A549 (cell line): ENCODE data around the gene LGR6.

Experiments
- CTCF ChIP-seq: fragments of >200 bp; sonication (Bioruptor Twin); formaldehyde crosslinking; IDR thresholded peaks from 3 replicates; pipeline ENCODE4 v1.5.1; 2016
- E2F6 ChIP-seq: IDR thresholded peaks from 2 replicates; pipeline ENCODE4 v1.6.1; 2012; ENCODE audit warnings: low read depth, borderline replicate concordance
- FOXS1 ChIP-seq: fragments of 250-450 bp; sonication (Bioruptor Pico); IDR thresholded peaks from 2 replicates; pipeline ENCODE4 v1.5.0; 2020; ENCODE audit warnings: mild to moderate bottlenecking, moderate library complexity
- MAFK ChIP-seq: fragments of 450-650 bp; IDR thresholded peaks from 2 replicates; pipeline ENCODE4 v1.6.1; 2014; ENCODE audit not compliant: partially characterized antibody
- NFE2L2 ChIP-seq: fragments of 150-350 bp; conservative IDR thresholded peaks from 2 replicates; pipeline ENCODE4 v1.6.1; 2014; ENCODE audit warnings: low read length
- NR3C1 ChIP-seq: fragments of >200 bp; sonication (Bioruptor Twin); formaldehyde crosslinking; IDR thresholded peaks from 3 replicates; pipeline ENCODE4 v1.6.1; 2017
- POLR2A ChIP-seq: IDR thresholded peaks from 2 replicates; pipeline ENCODE4 v1.6.1; 2012; ENCODE audit warnings: mild to moderate bottlenecking, low read length
- RFX5 ChIP-seq: fragments of 450-650 bp; IDR thresholded peaks from 2 replicates; pipeline ENCODE4 v1.7.1; 2014; ENCODE audit warnings: antibody characterized with exemption, mild to moderate bottlenecking, moderate library complexity
- TF ChIP-seq, protein P1 (sequence below): fragments of >200 bp; sonication (Bioruptor Twin); formaldehyde crosslinking; IDR thresholded peaks from 3 replicates; pipeline ENCODE4 v1.6.1; 2016

- TF ChIP-seq CTCF: no peak
- TF ChIP-seq RFX5: no peak
- TF ChIP-seq MAFK: no peak
- TF ChIP-seq NFE2L2: no peak
- no peak for TF ChIP-seq E2F6
- no peak for TF ChIP-seq POLR2A
- TF ChIP-seq NR3C1: no peak
- TF ChIP-seq, protein P1, sequence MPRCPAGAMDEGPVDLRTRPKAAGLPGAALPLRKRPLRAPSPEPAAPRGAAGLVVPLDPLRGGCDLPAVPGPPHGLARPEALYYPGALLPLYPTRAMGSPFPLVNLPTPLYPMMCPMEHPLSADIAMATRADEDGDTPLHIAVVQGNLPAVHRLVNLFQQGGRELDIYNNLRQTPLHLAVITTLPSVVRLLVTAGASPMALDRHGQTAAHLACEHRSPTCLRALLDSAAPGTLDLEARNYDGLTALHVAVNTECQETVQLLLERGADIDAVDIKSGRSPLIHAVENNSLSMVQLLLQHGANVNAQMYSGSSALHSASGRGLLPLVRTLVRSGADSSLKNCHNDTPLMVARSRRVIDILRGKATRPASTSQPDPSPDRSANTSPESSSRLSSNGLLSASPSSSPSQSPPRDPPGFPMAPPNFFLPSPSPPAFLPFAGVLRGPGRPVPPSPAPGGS: no peak
- TF ChIP-seq FOXS1 (CRISPR knock-in tag): no peak
These were observed 22.1 kb upstream of the LGR6 start for GRCh38 chr1:202171292-202172014.
